ENCODE results near the gene CREB5. TPM values are rescaled to one million over a fixed set of nuclear protein-coding genes. Genes with fewer than 3 reads are reported as not detected.

Gene CREB5
- total and polyA plus RNA-seq, 2 of the 8 experiments (the other 6 are each of a cell fraction or from before 2014, with no cell fraction given): 2.4 to 2.7 TPM

- Histone ChIP-seq H3K79me1 (ENCODE audit: low read depth, low read length) (no peaks in the 10 kb centered on the region), H3K79me2 (ENCODE audit: control insufficient read depth in 1 of 2, insufficient read depth in 2 of 2, low read length in 2 of 2) (no peaks in the 10 kb centered on the region), H2AK5ac (ENCODE audit: low read depth, low read length) (no peak overlapping the region), H2BK120ac (replicated peaks; ENCODE audit: low read depth, low read length) (no peak overlapping the region), H4K91ac (replicated peaks; ENCODE audit: insufficient read length, low read length) (no peak overlapping the region), H3K9ac (replicated peaks in 1 of 4; ENCODE audit: extremely low read depth in 1 of 4, low read depth in 3 of 4, low read length in 3 of 4) (no peak overlapping the region), H3K27me3 (replicated peaks in 1 of 4; ENCODE audit: control insufficient read depth in 3 of 4, extremely low read depth in 1 of 4, insufficient read depth in 3 of 4, low read length in 3 of 4) (no peaks in the 10 kb centered on the region), H3K27ac (ENCODE audit: low read depth, low read length) (no peak overlapping the region), H3K23me2 (ENCODE audit: low read depth, low read length) (no peaks in the 10 kb centered on the region), H3K23ac (ENCODE audit: insufficient read length) (no peak overlapping the region), H3K9me3 (ENCODE audit: insufficient read depth in 2 of 2, low read depth in 1 of 2, low read length in 1 of 2) (no peaks in the 10 kb centered on the region), H2BK5ac (ENCODE audit: low read depth, low read length) (no peak overlapping the region), H3K14ac (ENCODE audit: insufficient read length) (no peak overlapping the region), H4K8ac (ENCODE audit: extremely low read depth, insufficient read depth, low read length) (no peak overlapping the region), H3K4me2 (ENCODE audit: insufficient read depth in 1 of 2, low read depth in 2 of 2, low read length in 2 of 2) (no peak overlapping the region), H3K4me3 (ENCODE audit: extremely low read depth in 1 of 4, insufficient read depth in 2 of 4, low read depth in 3 of 4, low read length in 4 of 4) (no peak overlapping the region), H3K18ac (ENCODE audit: extremely low read depth, low read length) (no peak overlapping the region), H3K36me3 (ENCODE audit: control insufficient read depth in 2 of 4, insufficient read depth in 4 of 4, low read length in 3 of 4) (no peaks in the 10 kb centered on the region), H3K4ac (replicated peaks; ENCODE audit: insufficient read length, low read depth, low read length) (no peak overlapping the region), H2BK12ac (ENCODE audit: low read depth, low read length) (no peak overlapping the region), H3K56ac (replicated peaks; ENCODE audit: insufficient read length, low read depth, low read length) (no peak overlapping the region), H4K20me1 (replicated peaks in 1 of 2; ENCODE audit: control insufficient read depth in 1 of 2, insufficient read depth in 2 of 2, low read length in 2 of 2) (no peaks in the 10 kb centered on the region), H3K4me1 (replicated peaks in 1 of 4; ENCODE audit: control insufficient read depth in 3 of 4, insufficient read depth in 4 of 4, low read length in 3 of 4) (peaks cover 0 to 14% (median 10%) of the 10 kb centered on the region in 4 experiments; a peak in 3 of 7 replicates), H4K5ac (ENCODE audit: insufficient read length, low read depth, low read length) (no peak overlapping the region), H2AFZ (ENCODE audit: low read length) (no peak overlapping the region), H2BK20ac (ENCODE audit: low read length) (no peak overlapping the region), H2BK15ac (ENCODE audit: low read length) (no peak overlapping the region)
- 60% methylated on average over 1 of the region's 1 CpG; no CpG with 5 or more reads in 1 of the 2 experiments for WGBS, 2 experiments (ENCODE audit: extremely low coverage in 1 of 2, insufficient coverage in 1 of 2, insufficient read length in 1 of 2, insufficient replicate concordance in 2 of 2, low coverage in 1 of 2, low lambda C conversion rate in 2 of 2, missing lambda C conversion rate in 1 of 2)
- CTCF ChIA-PET (ENCODE audit: partially characterized antibody): interaction anchor here (0.8 to 1.5 kb wide), 3 partner anchors 15 to 24 kb away, joined by 3 to 5 read pairs (median 4); partner anchors contain the start of gene CREB5
- DNase-seq (ENCODE audit: low read depth in 1 of 2, low spot score in 2 of 2) (no peak), FAIRE-seq (no peak)
- POLR2A ChIA-PET (ENCODE audit: partially characterized antibody): interaction anchor here (0.9 to 1.3 kb wide), 4 partner anchors 9 to 73 kb away, joined by 3 to 4 read pairs (median 4); no protein-coding TSS in a partner anchor
- TF ChIP-seq BACH1 (IDR thresholded peaks at IDR 0.05; ENCODE audit: low read length) (no peak), CBX8 (IDR thresholded peaks at IDR 0.05; ENCODE audit: borderline replicate concordance, low read depth, low read length) (no peak), SP1 (IDR thresholded peaks at IDR 0.05; ENCODE audit: low read depth, low read length) (no peak), BRCA1 (IDR thresholded peaks at IDR 0.05; ENCODE audit: low read depth, low read length) (no peak), HDAC2 (IDR thresholded peaks at IDR 0.05; ENCODE audit: borderline replicate concordance in 1 of 2, low read depth in 2 of 2, low read length in 2 of 2) (no peak), POLR2AphosphoS5 (IDR thresholded peaks at IDR 0.05; ENCODE audit: low read depth, low read length) (no peak), JUN (IDR thresholded peaks at IDR 0.05; ENCODE audit: low read depth, low read length) (no peak), ZNF274 (IDR thresholded peaks at IDR 0.05; ENCODE audit: borderline replicate concordance, extremely low read depth, low read length) (no peak), NRF1 (IDR thresholded peaks at IDR 0.05; ENCODE audit: low read depth, low read length) (no peak), CHD2 (IDR thresholded peaks at IDR 0.05; ENCODE audit: low read length) (no peak), TEAD4 (IDR thresholded peaks at IDR 0.05; ENCODE audit: low read depth, low read length) (no peak), SP2 (IDR thresholded peaks at IDR 0.05; ENCODE audit: low read length) (no peak), FOSL1 (IDR thresholded peaks at IDR 0.05; ENCODE audit: insufficient read depth, low read depth, low read length) (no peak), RBBP5 (IDR thresholded peaks at IDR 0.05; ENCODE audit: borderline replicate concordance, low read depth, low read length) (no peak)
- TF ChIP-seq, protein P1, sequence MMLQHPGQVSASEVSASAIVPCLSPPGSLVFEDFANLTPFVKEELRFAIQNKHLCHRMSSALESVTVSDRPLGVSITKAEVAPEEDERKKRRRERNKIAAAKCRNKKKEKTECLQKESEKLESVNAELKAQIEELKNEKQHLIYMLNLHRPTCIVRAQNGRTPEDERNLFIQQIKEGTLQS (IDR thresholded peaks at IDR 0.05; ENCODE audit: insufficient read depth, low read depth, low read length): no peak
These were observed 22.2 kb downstream of the CREB5 start for GRCh38 chr7:28434510-28434909.
